ENCODE results near the gene SERPINB1. TPM values are rescaled to one million over a fixed set of nuclear protein-coding genes. Genes with fewer than 3 reads are reported as not detected.

The SERPINB1 gene
- total and polyA plus RNA-seq, 2 experiments from 2014 or later, result 5.6 to 6.5 TPM

GRCh38 chr6:2845880-2846208 is 4.2 kb upstream of the SERPINB1 start:
- Histone ChIP-seq H2AFZ (no peak overlapping the region), H3K27me3 (ENCODE audit: insufficient read depth) (no peaks in the 10 kb centered on the region), H3K79me2 (replicated peaks; ENCODE audit: insufficient read depth) (no peaks in the 10 kb centered on the region), H3K36me3 (ENCODE audit: insufficient read depth) (no peaks in the 10 kb centered on the region), H3K9me2 (ENCODE audit: insufficient read depth) (no peaks in the 10 kb centered on the region), H3F3A (replicated peaks; ENCODE audit: low read depth) (peaks cover 14% of the 10 kb centered on the region; the same call in 1 of the 2 replicates), H3K4me3 (no peak overlapping the region), H3K4me2 (no peak overlapping the region), H3K27ac (ENCODE audit: low read depth) (no peak overlapping the region), H3K4me1 (ENCODE audit: insufficient read depth) (peaks cover 32% of the 10 kb centered on the region), H4K20me1 (replicated peaks; ENCODE audit: insufficient read depth) (no peaks in the 10 kb centered on the region)
- Mint-ChIP-seq H3K36me3 (ENCODE audit: low read depth) (no peaks in the 10 kb centered on the region; the same call in 2 of the 3 replicates), H3K27me3 (ENCODE audit: insufficient read depth, low read depth, poor library complexity) (peaks cover 13% of the 10 kb centered on the region), H3K4me3 (no peak overlapping the region), H3K4me1 (peaks cover 37% of the 10 kb centered on the region), H3K9me3 (peaks cover 3% of the 10 kb centered on the region; the same call in 1 of the 3 replicates), H3K27ac (no peak overlapping the region)
- ATAC-seq, result no peak
- DNase-seq (ENCODE audit: low spot score), result no peak
- TF ChIP-seq ZNF331 (CRISPR knock-in tag; IDR thresholded peaks at IDR 0.05; ENCODE audit: low read depth) (no peak), ETS1 (IDR thresholded peaks at IDR 0.05) (no peak), REST (IDR thresholded peaks at IDR 0.05; ENCODE audit: unreplicated experiment) (no peak), JUNB (IDR thresholded peaks at IDR 0.05; ENCODE audit: unreplicated experiment) (no peak), EZH2phosphoT487 (IDR thresholded peaks at IDR 0.05; ENCODE audit: unreplicated experiment) (no peak), ZNF114 (CRISPR knock-in tag; IDR thresholded peaks at IDR 0.05) (no peak), CREB1 (CRISPR knock-in tag; IDR thresholded peaks at IDR 0.05; ENCODE audit: low read depth) (no peak), EZH2 (IDR thresholded peaks at IDR 0.05; ENCODE audit: low read depth, unreplicated experiment) (no peak), STAT1 (IDR thresholded peaks at IDR 0.05; ENCODE audit: unreplicated experiment) (no peak), POLR2AphosphoS5 (IDR thresholded peaks at IDR 0.05; ENCODE audit: low read depth) (no peak), CTCF (conservative IDR thresholded peaks at IDR 0.05; ENCODE audit: low read depth in 2 of 2) (no peak)
- TF ChIP-seq, protein P1, sequence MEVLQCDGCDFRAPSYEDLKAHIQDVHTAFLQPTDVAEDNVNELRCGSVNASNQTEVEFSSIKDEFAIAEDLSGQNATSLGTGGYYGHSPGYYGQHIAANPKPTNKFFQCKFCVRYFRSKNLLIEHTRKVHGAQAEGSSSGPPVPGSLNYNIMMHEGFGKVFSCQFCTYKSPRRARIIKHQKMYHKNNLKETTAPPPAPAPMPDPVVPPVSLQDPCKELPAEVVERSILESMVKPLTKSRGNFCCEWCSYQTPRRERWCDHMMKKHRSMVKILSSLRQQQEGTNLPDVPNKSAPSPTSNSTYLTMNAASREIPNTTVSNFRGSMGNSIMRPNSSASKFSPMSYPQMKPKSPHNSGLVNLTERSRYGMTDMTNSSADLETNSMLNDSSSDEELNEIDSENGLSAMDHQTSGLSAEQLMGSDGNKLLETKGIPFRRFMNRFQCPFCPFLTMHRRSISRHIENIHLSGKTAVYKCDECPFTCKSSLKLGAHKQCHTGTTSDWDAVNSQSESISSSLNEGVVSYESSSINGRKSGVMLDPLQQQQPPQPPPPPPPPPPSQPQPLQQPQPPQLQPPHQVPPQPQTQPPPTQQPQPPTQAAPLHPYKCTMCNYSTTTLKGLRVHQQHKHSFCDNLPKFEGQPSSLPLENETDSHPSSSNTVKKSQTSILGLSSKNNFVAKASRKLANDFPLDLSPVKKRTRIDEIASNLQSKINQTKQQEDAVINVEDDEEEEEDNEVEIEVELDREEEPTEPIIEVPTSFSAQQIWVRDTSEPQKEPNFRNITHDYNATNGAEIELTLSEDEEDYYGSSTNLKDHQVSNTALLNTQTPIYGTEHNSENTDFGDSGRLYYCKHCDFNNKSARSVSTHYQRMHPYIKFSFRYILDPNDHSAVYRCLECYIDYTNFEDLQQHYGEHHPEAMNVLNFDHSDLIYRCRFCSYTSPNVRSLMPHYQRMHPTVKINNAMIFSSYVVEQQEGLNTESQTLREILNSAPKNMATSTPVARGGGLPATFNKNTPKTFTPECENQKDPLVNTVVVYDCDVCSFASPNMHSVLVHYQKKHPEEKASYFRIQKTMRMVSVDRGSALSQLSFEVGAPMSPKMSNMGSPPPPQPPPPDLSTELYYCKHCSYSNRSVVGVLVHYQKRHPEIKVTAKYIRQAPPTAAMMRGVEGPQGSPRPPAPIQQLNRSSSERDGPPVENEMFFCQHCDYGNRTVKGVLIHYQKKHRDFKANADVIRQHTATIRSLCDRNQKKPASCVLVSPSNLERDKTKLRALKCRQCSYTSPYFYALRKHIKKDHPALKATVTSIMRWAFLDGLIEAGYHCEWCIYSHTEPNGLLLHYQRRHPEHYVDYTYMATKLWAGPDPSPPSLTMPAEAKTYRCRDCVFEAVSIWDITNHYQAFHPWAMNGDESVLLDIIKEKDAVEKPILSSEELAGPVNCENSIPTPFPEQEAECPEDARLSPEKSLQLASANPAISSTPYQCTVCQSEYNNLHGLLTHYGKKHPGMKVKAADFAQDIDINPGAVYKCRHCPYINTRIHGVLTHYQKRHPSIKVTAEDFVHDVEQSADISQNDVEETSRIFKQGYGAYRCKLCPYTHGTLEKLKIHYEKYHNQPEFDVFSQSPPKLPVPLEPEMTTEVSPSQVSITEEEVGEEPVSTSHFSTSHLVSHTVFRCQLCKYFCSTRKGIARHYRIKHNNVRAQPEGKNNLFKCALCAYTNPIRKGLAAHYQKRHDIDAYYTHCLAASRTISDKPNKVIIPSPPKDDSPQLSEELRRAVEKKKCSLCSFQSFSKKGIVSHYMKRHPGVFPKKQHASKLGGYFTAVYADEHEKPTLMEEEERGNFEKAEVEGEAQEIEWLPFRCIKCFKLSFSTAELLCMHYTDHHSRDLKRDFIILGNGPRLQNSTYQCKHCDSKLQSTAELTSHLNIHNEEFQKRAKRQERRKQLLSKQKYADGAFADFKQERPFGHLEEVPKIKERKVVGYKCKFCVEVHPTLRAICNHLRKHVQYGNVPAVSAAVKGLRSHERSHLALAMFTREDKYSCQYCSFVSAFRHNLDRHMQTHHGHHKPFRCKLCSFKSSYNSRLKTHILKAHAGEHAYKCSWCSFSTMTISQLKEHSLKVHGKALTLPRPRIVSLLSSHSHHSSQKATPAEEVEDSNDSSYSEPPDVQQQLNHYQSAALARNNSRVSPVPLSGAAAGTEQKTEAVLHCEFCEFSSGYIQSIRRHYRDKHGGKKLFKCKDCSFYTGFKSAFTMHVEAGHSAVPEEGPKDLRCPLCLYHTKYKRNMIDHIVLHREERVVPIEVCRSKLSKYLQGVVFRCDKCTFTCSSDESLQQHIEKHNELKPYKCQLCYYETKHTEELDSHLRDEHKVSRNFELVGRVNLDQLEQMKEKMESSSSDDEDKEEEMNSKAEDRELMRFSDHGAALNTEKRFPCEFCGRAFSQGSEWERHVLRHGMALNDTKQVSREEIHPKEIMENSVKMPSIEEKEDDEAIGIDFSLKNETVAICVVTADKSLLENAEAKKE (CRISPR knock-in tag; IDR thresholded peaks at IDR 0.05), result no peak

Measured in GM23338 (cell line).